ENCODE measurements around the gene ADIPOR2.

The ADIPOR2 gene

GRCh38 chr12:1737652-1738286 lies 46.9 kb downstream of the ADIPOR2 start:
- DNase-seq, result no peak

DNA sequence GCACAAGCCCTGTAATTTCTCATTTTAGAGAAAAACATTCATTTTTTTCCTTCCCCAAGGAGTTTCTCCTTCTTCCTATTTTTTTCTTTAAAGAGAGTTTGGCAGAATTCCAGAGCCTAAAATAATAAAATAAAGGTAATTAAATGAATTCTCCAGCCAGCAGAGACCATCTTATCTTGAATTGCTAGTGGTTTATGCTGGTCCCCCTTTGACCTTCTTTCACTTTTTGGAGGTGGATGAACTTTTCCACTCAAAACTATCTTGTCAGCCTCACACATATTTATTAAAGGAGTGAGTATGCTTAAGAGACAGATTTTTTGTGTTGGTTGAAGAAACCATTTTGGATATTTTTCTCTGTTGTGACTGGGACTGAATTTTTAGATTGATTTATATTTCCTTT lies 47.6 kb downstream of the ADIPOR2 start:
- no peak for DNase-seq

GRCh38 chr12:1739368-1739767 lies 48.5 kb downstream of the ADIPOR2 start:
- DNase-seq, result no peak

DNA sequence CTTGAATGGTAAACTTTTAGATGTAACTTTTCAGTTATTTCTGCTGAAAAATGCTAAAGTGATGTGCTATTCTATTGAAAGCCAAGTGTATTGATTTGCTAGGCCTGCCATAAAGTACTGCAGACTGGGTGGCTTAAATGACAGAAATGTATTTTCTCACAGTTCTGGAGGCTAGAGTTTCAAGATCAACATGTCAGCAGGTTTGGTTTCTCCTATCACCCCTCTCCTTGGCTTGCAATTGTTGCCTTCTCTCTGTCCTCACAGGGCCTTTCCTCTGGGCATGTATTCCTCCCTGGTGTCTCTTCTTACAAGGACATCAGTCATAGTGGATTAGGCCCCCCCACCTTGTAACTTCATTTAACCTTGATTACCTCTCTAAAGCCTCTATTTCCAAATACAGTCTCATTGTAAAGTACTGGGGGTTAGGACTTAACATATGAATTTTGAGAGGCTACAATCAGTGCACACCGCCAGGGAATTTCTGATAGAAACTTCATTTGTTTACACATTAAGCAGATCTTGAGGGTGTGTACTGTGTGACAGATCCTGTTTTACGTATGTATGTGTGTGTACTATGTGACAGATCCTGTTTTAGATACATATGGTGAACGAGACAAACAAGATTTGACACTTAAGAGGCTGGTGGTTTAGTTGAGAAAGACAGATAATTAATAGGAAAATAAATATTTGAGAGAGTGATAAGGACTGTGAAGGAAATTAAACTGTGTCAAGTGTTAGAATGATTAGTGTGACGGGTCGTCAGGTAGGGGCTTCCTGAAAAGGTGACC lies 49.5 kb downstream of the ADIPOR2 start:
- no peak for DNase-seq

DNA sequence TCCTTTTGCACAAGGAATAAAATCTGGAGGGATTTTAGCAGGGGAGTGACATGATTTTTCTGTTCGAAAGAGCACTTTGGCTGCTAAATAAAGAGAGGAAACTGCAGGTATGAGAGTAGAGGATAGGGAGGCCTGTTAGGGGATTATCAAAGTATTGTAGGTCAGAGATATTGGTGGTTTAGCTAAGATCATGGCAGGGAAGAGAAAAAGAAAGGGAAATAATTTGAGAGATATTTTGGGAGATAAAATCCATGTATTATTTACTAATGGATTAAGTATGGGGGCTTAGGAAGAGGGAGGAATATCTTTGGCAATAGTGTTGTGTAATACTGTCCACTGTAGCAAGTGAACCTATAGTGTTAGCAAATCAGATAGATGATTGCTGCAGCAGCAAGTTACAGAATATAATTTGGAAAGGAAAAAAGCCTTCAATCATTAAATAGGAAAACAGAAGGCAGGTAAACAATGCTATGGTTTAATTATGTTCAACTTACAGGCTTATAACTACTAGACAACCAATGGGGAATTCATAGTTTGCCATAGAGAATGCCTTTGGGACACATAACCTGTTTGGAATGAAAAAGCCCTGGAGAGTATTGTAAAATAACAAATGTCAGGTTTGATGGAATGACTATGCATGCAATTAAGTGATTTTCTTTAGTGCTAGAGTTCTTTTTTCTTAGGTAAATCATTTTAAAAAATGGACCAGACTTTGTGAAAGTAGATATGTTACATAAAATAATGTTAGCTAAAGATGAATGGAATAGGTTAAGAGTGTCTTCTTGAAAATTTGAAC lies 50.5 kb downstream of the ADIPOR2 start:
- DNase-seq, result no peak

DNA sequence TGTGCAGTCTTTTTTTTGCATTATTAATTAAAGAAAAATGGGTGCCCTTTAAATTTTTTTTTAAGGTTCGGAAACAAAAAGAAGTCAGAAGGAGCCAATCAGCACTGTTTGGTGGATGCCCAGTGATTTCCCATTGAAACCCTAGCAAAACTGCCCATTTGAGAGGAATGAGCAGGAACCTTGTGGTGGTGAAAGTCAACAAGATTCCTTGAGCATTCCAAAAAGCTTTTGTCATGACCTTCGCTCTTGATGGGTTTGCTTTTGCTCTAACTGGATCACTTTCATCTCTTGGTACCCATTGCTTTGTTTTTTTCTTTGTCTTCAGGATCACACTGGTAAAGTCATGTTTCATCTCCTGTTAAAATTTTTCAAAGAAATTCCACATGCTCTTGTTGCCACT lies 54.1 kb downstream of the ADIPOR2 start:
- no peak for DNase-seq

GRCh38 chr12:1747609-1748008 lies 56.7 kb downstream of the ADIPOR2 start:
- no peak for DNase-seq

DNA sequence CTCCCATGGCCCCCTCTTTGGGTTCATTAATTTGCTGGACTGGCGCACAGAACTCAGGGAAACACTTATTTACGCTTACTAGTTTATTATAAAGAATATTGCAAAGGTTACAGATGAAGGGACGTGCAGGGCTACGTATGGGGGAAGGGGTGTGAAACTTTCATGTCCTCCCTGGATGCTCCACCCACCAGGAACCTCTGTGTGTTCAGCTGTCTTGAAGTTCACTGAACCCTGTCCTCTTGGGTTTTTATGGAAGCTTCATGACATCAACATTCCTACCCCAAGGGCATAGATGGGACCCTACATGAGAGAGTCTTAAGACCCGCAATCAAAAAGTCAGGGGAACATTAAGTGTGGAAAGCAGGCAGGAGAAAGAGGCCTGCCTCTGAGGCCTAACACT lies 58.1 kb downstream of the ADIPOR2 start:
- no peak for DNase-seq

- no peak for DNase-seq
These were observed 59.4 kb downstream of the ADIPOR2 start for GRCh38 chr12:1750300-1750699.

- no peak for DNase-seq
These were observed 67.5 kb downstream of the ADIPOR2 start for GRCh38 chr12:1758376-1758775.

DNA sequence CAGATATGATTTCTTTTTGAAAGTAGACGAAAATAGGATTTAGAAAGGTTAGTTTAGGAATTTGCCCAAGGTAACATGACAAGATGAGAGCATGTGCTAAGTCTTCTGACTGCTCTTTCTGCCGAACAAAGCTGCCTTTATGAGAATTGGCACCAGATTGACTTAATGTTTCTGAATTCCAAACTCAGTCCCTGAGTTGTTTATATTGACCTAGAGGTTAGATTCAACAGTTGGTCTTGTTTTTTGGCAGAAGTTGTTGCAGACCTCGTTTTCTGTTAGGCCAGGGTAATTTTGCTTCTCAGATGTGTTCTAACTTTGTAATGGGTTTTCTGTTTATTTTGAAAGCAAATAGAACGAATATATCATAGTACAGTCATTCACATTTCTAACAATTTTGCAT lies 68.0 kb downstream of the ADIPOR2 start:
- no peak for DNase-seq

DNA sequence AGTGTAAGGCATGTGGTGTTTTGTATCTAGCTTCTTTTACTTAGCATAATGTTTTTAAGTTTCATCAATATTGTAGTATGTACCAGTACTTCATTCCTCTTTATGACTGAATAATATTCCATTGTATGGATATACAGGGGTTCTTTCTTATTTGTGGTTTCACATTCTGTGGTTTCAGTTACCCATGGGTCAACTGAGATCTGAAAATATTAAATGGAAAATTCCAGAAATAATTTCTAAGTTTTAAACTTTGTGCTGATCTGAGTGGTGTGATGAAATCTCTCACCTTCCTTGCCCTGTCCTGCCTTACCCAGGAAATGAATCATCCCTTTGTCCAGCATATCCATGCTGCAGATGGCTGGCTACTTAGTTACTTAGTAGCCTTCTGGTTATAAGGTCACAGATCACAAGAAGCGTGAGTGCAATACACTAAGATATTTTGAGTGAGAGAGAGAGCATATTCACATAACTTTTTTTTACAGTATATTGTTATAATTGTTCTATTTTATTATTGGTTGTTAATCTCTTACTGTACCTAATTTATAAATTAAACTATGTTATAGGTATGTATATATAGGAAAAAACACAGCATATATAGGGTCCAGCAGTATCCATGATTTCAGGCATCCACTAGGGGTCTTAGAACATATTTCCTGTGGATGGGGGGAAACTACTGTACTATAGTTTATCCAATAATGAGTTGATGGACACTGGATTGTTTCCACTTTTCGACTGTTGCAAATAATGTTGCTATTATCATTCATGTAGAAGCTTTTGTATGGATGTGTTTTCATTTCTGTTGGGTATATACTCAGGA lies 69.9 kb downstream of the ADIPOR2 start:
- DNase-seq, result no peak

- no peak for DNase-seq
These were observed 71.0 kb downstream of the ADIPOR2 start for GRCh38 chr12:1761857-1762256.

GRCh38 chr12:1763153-1763552 lies 72.3 kb downstream of the ADIPOR2 start:
- no peak for DNase-seq

- DNase-seq, result no peak
These were observed 75.2 kb downstream of the ADIPOR2 start for GRCh38 chr12:1766110-1766509.

DNA sequence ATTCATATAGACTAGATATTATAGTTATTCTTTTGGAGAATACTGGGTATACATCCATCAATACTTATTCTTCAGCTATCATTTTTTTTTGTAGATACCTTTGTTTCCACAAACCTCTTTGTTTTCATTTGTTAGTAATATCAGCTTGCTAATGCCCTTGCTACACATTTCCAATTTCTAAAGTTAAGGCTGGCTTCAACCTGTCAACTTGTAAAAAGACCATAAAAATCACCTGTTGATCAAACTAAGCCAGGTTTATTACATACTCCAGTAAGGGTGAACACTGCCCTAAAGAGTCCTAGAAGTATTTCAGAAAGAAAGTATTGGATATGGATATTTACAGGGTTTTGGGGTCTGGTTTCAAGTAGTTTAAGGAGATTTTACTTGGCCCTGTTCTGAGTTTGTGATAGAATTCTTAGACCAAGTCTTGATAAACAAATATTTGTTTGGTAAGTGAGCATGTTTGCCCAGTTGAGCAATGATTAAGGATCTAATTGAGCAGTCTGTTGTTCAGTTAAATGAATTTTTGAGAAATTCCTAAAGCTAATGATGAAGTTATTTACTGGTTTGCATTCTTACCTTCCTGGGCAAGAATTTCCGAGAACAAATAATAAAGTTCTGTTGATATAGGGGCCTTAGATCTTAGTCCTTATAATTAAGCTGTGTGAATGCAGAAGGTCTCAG lies 76.7 kb downstream of the ADIPOR2 start:
- no peak for DNase-seq

DNA sequence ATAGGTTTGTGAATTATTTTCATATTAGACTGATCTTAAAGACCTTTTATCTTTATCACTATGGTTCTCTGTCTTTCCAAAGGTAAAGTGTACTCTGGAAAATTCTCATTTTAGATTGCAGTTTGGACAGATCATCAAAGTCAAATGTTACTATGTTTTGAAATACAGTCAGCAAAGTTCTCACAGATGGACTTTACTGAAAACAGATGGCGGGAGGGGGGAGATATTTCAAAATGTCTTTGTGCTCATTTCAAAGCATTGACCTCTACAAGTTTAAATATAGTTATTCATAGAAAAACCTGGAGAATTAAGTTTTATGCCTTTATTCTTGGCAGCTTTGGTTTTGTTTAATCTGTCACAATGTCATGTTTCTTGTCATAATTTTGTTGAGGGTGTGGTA lies 77.7 kb downstream of the ADIPOR2 start:
- no peak for DNase-seq

DNA sequence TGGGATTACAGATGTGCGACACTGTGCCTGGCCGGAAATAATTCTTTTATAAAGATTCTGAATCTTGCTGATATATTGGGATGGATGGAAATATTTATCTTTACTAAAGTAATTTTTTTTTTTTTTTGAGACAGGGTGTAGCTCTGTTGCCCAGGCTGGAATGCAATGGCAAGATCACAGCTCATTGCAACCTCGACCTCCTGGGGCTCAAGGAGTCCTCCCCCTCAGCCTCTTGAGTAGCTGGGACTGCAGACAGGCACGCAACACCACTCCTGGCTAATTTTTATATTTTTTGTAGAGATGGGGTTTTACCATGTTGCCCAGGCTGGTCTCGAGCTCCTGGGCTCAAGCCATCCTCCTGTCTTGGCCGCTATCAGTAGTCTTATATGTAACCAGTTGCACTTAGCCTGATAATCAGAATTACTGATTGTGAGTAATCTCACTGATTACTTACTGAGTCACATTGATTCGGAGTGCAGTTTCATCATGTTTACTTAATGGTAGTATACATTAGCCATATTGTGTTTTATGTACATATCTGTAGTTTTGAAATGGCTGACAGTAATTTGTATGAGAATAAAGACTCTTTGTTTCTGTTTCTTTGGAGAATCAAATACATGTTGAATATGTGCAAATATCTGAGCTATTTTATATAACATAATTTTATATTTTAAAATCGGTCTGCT lies 79.1 kb downstream of the ADIPOR2 start:
- DNase-seq, result no peak

GRCh38 chr12:1773937-1774655 lies 83.2 kb downstream of the ADIPOR2 start:
- no peak for DNase-seq

GRCh38 chr12:1776170-1776921 lies 85.5 kb downstream of the ADIPOR2 start:
- no peak for DNase-seq
